A549 (cell line): Measurements from ENCODE around the gene ESPN. TPM values are rescaled to one million over a fixed set of nuclear protein-coding genes. Genes with fewer than 3 reads are reported as not detected.

Source experiments
- ATAC-seq, 2 experiments: fragments of 200-7000 bp in 1 of 2; fragments of >200 bp in 1 of 2; cut with Nextera tagmentation in 1 of 2; cut with Tn5 transposase in 1 of 2; 3 replicates each; pipeline versions ENCODE4 v1.8.0 to v1.9.1; 2018 to 2020; ENCODE audit warnings: mild to moderate bottlenecking in 1 of 2, moderate library complexity in 1 of 2
- CTCF ChIA-PET: fragments of 300-600 bp; sonication (Branson Sonifier 250); formaldehyde crosslinking; extraction: SDS; loops from one replicate; lab custom pipeline; 2021; ENCODE audit warnings: antibody characterized with exemption, inconsistent platforms; lab: Yijun Ruan, JAX
- POLR2A ChIA-PET: fragments of 350-600 bp; formaldehyde crosslinking; extraction: SDS; loops from one replicate; lab custom pipeline; 2021; ENCODE audit warnings: antibody characterized with exemption, inconsistent platforms; lab: Yijun Ruan, JAX
- DNase-seq, 2 experiments: peaks; one replicate each; pipeline versions ENCODE4 v3.0.0 to v3.0.0-alpha.2; 2011 to 2016; ENCODE audit warnings: low read depth in 1 of 2, low spot score in 1 of 2
- FAIRE-seq: peaks from 2 replicates; lab custom pipeline; 2011; peaks lifted over from hg19 to GRCh38; lab: Jason Lieb, UNC
- H3K27ac ChIP-seq, 2 experiments: fragments of >200 bp; sonication (Bioruptor Twin); formaldehyde crosslinking; 3 replicates each; pipeline ENCODE4 v1.5.1; 2016 to 2017
- H3K4me1 ChIP-seq: fragments of >200 bp; sonication (Bioruptor Twin); formaldehyde crosslinking; 3 replicates; pipeline ENCODE4 v1.6.1; 2016
- H3K4me2 ChIP-seq: fragments of >200 bp; sonication (Bioruptor Twin); formaldehyde crosslinking; 3 replicates; pipeline ENCODE4 v1.6.1; 2016
- H3K4me3 ChIP-seq: fragments of >200 bp; sonication (Bioruptor Twin); formaldehyde crosslinking; 3 replicates; pipeline ENCODE4 v1.5.1; 2016
- H3K9me3 ChIP-seq: fragments of >200 bp; sonication (Bioruptor Twin); formaldehyde crosslinking; 3 replicates; pipeline ENCODE4 v1.6.1; 2016
- ATOH8 ChIP-seq: fragments of 250-450 bp; sonication (Bioruptor Pico); IDR thresholded peaks from 2 replicates; pipeline ENCODE4 v1.5.0; 2020; ENCODE audit warnings: low read depth, mild to moderate bottlenecking, moderate library complexity
- CHD2 ChIP-seq: fragments of 150-350 bp; IDR thresholded peaks from 2 replicates; pipeline ENCODE4 v1.6.1; 2014; ENCODE audit warnings: low read length; ENCODE audit not compliant: partially characterized antibody
- CHD4 ChIP-seq: fragments of 200-600 bp; sonication (generic); IDR thresholded peaks from 2 replicates; pipeline ENCODE4 v1.6.1; 2016; ENCODE audit warnings: antibody characterized with exemption, mild to moderate bottlenecking, borderline replicate concordance
- CTCF ChIP-seq: fragments of >200 bp; sonication (Bioruptor Twin); formaldehyde crosslinking; IDR thresholded peaks from 3 replicates; pipeline ENCODE4 v1.5.1; 2016
- ESRRA ChIP-seq: fragments of 150-350 bp; IDR thresholded peaks from 2 replicates; pipeline ENCODE4 v1.6.1; 2014; ENCODE audit warnings: mild to moderate bottlenecking, low read length, borderline replicate concordance
- GATA3 ChIP-seq: IDR thresholded peaks from 2 replicates; pipeline ENCODE4 v1.6.1; 2012; ENCODE audit warnings: borderline replicate concordance
- HOXA7 ChIP-seq: fragments of 250-450 bp; sonication (Bioruptor Pico); IDR thresholded peaks from 2 replicates; pipeline ENCODE4 v1.5.0; 2020; ENCODE audit warnings: mild to moderate bottlenecking, moderate library complexity
- MAX ChIP-seq: IDR thresholded peaks from 2 replicates; pipeline ENCODE4 v1.6.1; 2012
- POLR2A ChIP-seq: IDR thresholded peaks from 2 replicates; pipeline ENCODE4 v1.6.1; 2012; ENCODE audit warnings: mild to moderate bottlenecking, low read length
- RAD21 ChIP-seq, 2 experiments: fragments of >200 bp in 1 of 2; sonication (Bioruptor Twin) in 1 of 2; formaldehyde crosslinking in 1 of 2; IDR thresholded peaks in 1 of 2; conservative IDR thresholded peaks in 1 of 2; 2 replicates in 1 of 2; 3 replicates in 1 of 2; pipeline ENCODE4 v1.6.1; 2012 to 2018; ENCODE audit warnings: inconsistent platforms in 1 of 2
- RARB ChIP-seq: fragments of 250-450 bp; sonication (Bioruptor Pico); IDR thresholded peaks from 2 replicates; pipeline ENCODE4 v1.8.0; 2021; ENCODE audit warnings: mild to moderate bottlenecking, moderate library complexity
- RCOR1 ChIP-seq: fragments of 150-350 bp; IDR thresholded peaks from 2 replicates; pipeline ENCODE4 v1.6.1; 2014; ENCODE audit warnings: antibody characterized with exemption, low read length, low read depth
- REST ChIP-seq: fragments of 200-600 bp; sonication (generic); IDR thresholded peaks from 2 replicates; pipeline ENCODE4 v1.6.1; 2016; ENCODE audit warnings: antibody characterized with exemption, mild to moderate bottlenecking, moderate library complexity
- SMC3 ChIP-seq: fragments of >200 bp; sonication (Bioruptor Twin); formaldehyde crosslinking; IDR thresholded peaks from 3 replicates; pipeline ENCODE4 v1.6.1; 2018; ENCODE audit warnings: inconsistent platforms
- WGBS: methylation state at CpG from one replicate; pipeline ENCODE4 v1.1.6; 2017; ENCODE audit errors: missing lambda C conversion rate; 5-methylcytosine and 5-hydroxymethylcytosine counted together
- polyA plus RNA-seq, 4 experiments: library from polyadenylated mRNA; depleted of rRNA in 3 of 4; stranded (reverse); fragments of >200 nt; fragmentation: RNase III in 1 of 4; extraction: RNeasy Plus Mini Kit Qiagen cat#74134 plus additional on column Dnase treatment in 1 of 4; gene quantifications; 2 replicates in 3 of 4; 3 replicates in 1 of 4; pipeline ENCODE4 v1.2.3, GENCODE V29; 2011 to 2017

Gene ESPN
- polyA plus RNA-seq, 2 of the 4 experiments (the other 2 are of a cell fraction): 0.22 to 0.28 TPM

- 0% methylated on average over 2 of the region's 9 CpGs for WGBS
- H3K4me3 ChIP-seq: no peak overlapping the region; the same call in 2 of the 3 replicates
- TF ChIP-seq POLR2A (no peak), RARB (CRISPR knock-in tag) (no peak), CHD4 (no peak), CHD2 (no peak), RCOR1 (no peak), MAX (no peak), HOXA7 (CRISPR knock-in tag) (no peak), GATA3 (no peak), REST (no peak)
- no peak for ATAC-seq
- CTCF ChIA-PET: interaction anchor here (0.6 to 4.6 kb wide), 24 partner anchors 9 to 158 kb away, joined by 3 to 54 read pairs (median 4); no protein-coding TSS in a partner anchor
- H3K4me2 ChIP-seq: peak overlapping the region; percentile 100
- H3K27ac ChIP-seq: peak overlapping the region in 1 of 2 experiments; percentile 99; a peak in 3 of 6 replicates
- no peak for DNase-seq
- no peaks in the 10 kb centered on the region for H3K9me3 ChIP-seq
- FAIRE-seq: no peak
- H3K4me1 ChIP-seq: peaks cover 23% of the 10 kb centered on the region
- POLR2A ChIA-PET: no interaction called here
Observed at GRCh38 chr1:6489383-6489765, 64.8 kb downstream of the ESPN start.

- FAIRE-seq: no peak
Observed at GRCh38 chr1:6489799-6490180, 65.2 kb downstream of the ESPN start.

More at GRCh38 chr1:6489799-6490180, 65.2 kb downstream of the ESPN start:
- Histone ChIP-seq H3K4me2 (peak overlapping the region; percentile 100), H3K9me3 (no peaks in the 10 kb centered on the region), H3K4me3 (peak overlapping the region; percentile 94), H3K27ac (peak overlapping the region; percentile 99), H3K4me1 (peaks cover 23% of the 10 kb centered on the region)
- 56% methylated on average over 4 of the region's 21 CpGs for WGBS
- TF ChIP-seq POLR2A (0 out of 2 replicates have a peak, but pooled peaks have one; percentile 5), RAD21 (conservative IDR thresholded peaks at IDR 0.05 in 1 of 2, IDR thresholded peaks at IDR 0.05 in 1 of 2) (peak; percentile 51 to 54), ATOH8 (CRISPR knock-in tag) (no peak), CTCF (peak; percentile 78), SMC3 (peak; percentile 22; the same call in 1 of the 3 replicates), ESRRA (no peak)
- ChIA-PET POLR2A (no interaction called here), CTCF (interaction anchor here (0.6 to 4.6 kb wide), 30 partner anchors 9 to 158 kb away, joined by 3 to 54 read pairs (median 4); partner anchors contain the start of genes NOL9 and TAS1R1)
- ATAC-seq (peak; percentile 66 to 87), DNase-seq (peak; percentile 66 to 77)
